OCI-LY3 (cell line): ENCODE measurements around the gene TMLHE.

ENCODE experiments used
- CTCF ChIP-seq: fragments of 200-600, 300-600 bp; sonication (generic); IDR thresholded peaks from 2 replicates; pipeline ENCODE4 v1.5.1; 2014; ENCODE audit warnings: antibody characterized with exemption, low read length, low read depth
- EZH2phosphoT487 ChIP-seq: fragments of 200-600 bp; shearing (Covaris generic); IDR thresholded peaks from 2 replicates; pipeline ENCODE4 v1.6.1; 2018; ENCODE audit warnings: antibody characterized with exemption, mixed run types, low read depth

GRCh38 chrX:155662282-155662681 lies 49.5 kb upstream of the TMLHE start:
- TF ChIP-seq CTCF (peak; percentile 28; the same call in 1 of the 2 replicates), EZH2phosphoT487 (no peak)
